NCI-H2227 (cell line): ENCODE measurements around the gene NCDN.

Experiments used
- DNase-seq: peaks from one replicate; lab custom pipeline; 2025; ENCODE audit not compliant: unreplicated experiment; lab: John Stamatoyannopoulos, UW

The NCDN gene

GRCh38 chr1:35554266-35555211, 3.1 kb upstream of the NCDN start:
- no peak for DNase-seq

- no peak for DNase-seq
Measured at GRCh38 chr1:35555212-35555584, 2.4 kb upstream of the NCDN start.

GRCh38 chr1:35555601-35556477, 1.8 kb upstream of the NCDN start:
- DNase-seq, result peak; percentile 29

- DNase-seq, result no peak
Measured at GRCh38 chr1:35556484-35557117, 998 bp upstream of the NCDN start.

- peak; percentile 90 for DNase-seq
Measured at GRCh38 chr1:35557118-35557610, 435 bp upstream of the NCDN start, which contains the start of gene KIAA0319L. Gene KIAA0319L, minus strand, starts transcription at chr1:35557403. Its CDS starts 2,912 bp downstream, at chr1:35554491.

- DNase-seq, result peak; percentile 67
Measured at GRCh38 chr1:35558374-35559316, 1.0 kb downstream of the NCDN start.

GRCh38 chr1:35559317-35559944, 1.8 kb downstream of the NCDN start:
- DNase-seq, result peak; percentile 62

GRCh38 chr1:35560256-35561225, 2.9 kb downstream of the NCDN start:
- no peak for DNase-seq

GRCh38 chr1:35561297-35561971, 3.8 kb downstream of the NCDN start:
- DNase-seq, result no peak

- no peak for DNase-seq
Measured at GRCh38 chr1:35561972-35562680, 4.5 kb downstream of the NCDN start.

GRCh38 chr1:35563166-35563565, 5.6 kb downstream of the NCDN start:
- DNase-seq, result no peak

- peak; percentile 76 for DNase-seq
Measured at GRCh38 chr1:35564037-35564883, 6.7 kb downstream of the NCDN start.

GRCh38 chr1:35564884-35565741, 7.5 kb downstream of the NCDN start:
- DNase-seq, result no peak

- DNase-seq, result no peak
Measured at GRCh38 chr1:35565742-35566133, 8.1 kb downstream of the NCDN start.

GRCh38 chr1:35567947-35568558, 10.5 kb downstream of the NCDN start:
- no peak for DNase-seq
